ENCODE measurements around the gene AGAP1.

The AGAP1 gene

DNA sequence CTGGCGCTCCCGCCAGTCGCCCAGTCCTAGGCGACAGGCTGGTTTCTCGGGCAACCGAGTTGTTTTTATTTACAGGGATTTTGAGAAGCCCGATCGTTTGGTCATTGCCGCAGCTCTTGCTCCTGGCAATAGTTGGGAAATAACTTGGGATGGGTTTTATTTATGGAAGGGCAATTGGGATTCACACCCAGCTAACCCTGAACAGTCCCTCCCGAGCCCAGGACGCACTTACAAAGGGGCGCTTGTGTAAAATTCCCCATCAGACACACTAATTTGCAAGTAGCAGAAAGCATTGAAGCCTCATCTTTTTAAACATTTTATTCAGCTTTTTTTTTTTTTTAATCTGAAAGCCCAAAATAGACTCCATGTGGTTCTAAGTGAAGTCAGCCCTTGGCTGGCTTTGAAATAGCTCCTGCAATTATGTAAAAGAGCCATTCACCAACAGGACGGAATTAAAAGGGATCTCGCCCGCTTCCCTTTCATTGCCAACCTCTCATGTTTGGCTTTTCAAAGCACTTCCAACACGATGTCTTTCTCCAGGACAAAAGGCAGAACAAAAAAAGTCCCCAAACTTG lies 677.9 kb downstream of the AGAP1 start:
- no peak for DNase-seq

DNA sequence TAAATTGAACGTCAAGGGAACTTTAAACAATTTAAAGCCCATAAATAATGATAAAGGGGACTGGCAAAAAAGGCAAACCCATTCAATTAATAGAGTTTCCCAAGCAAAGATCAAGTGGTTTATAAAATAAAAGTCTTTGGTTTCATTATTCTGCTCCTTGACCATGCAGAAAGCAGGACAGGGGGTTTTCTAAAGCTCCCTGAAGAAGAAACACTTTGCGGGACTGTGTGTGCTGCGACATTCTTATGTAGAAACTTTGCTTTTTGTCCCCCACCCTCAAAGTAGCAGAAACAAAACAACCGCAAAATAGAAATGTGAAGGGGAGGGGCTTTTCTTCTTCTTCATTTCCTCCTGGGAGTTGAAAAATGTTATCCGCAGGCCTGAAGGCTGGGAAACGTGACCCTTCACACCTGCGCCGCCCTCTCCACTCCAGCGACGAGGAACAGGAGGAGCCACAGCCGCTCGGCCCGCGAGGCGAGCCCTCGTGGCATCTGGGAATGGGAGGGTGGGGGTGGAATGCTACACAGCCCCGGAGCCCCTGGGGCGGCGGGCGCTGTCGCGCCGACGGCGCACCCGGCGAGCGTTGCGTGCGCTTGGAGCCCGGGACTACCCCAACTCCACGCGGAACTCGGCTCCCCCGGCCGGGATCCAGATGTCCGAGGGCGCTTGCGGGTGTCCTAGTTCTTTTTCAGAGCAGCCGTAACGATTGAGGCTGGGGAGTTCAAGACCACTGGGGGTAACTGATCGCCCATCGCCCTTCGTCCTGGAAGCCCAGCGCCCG lies 678.6 kb downstream of the AGAP1 start:
- DNase-seq, result no peak

DNA sequence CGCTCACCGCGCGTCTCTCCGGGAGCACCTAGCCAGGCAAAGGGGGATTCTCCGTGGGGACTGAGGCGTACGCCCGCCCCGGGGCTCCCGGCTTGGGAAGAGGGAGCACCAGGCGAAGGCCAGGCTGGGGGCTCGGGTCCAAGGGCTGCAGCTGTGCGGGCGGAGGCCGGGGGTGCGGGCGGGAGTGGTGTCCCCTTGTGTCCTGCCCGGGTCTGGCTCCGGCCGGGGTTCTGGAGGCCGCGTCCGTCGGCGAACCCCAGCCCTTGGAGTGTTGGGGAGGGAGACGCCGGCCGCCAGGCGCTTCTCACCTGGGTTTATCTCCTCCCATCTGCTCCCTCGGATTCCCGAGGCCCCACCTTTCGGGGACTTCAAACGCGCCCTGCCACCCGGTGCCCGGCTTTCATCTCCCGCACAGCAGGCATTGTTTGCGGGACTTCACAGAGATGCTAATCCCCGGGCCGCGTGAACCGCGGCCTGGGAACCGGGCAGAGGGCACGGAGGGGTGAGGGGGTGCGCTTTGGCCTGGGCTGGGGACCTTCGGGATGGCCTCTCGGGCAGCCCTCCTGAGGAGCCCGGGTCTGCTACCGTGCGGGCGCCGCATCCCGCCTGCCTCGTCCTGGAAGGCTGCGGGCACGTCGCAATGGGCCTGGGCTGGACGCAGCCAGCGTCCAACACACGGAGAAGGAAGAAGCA lies 679.3 kb downstream of the AGAP1 start:
- DNase-seq, result no peak

DNA sequence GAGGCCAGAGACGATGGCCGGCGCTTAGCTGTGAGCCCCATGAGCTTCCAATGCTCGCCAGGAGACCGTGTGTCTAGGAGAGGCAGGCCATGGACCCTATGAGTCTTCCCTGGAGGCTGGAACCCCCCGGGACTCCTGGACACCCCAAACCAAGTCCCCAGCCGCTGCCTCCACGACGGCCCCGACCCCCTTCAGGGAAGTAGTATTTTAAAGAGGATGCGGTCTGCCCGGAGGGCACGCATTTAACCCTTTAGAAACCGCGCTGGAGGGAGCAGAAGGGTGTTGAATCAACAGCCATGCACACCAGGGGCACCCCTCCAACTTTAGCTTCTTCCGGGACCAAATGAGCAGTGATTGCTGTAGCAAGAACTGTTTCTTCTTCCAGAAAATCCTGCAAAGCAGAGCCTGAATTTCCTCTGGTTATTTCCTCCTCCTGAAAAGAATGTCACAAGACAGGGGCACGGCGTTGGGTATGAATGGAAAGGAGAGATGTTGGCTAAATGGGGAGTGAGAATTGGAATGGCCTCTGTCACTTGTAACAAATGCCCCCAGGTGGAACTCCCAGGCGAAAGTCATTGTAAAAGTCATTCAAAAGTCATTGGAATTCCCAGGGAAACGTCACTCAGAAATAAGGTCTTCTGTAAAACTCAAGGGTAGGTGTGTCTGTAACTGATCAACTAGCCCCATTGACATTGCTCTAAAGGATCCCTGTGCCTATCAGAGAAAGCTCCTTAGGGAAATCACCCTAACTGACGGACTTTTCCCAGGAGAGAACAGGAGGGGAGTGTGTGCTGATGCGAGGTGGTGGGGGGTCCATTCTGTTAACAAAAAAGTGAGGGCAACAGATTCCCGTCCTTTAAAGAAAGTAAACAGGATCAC lies 680.1 kb downstream of the AGAP1 start:
- no peak for DNase-seq

DNA sequence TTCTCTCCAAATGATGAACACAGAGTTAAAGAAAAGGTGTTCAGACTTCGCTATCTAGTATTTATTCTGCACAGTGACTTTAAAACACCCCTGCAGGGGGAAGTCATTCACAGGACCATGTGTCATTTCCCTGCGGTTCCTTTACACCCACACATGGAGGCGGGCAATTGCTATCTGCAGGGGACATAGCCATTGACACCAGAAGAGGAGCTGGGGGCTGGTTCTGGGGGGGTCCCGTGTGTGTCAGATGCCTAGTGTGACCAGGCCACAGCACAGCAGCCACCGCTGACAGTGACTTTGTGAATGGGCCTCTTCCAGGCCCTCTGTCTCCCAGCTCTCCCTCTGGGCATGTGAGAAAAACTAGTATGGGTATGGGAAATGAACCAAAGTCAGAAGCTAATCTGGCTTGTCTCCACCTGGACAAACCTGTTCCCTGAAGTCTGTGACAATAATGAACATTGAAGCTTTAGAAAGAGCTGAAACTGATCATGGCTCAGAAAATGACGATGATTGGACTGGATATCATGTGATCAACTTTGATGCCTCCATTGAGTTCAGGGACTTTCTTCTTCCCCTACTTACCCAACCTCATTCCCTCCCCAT lies 681.8 kb downstream of the AGAP1 start:
- no peak for DNase-seq

DNA sequence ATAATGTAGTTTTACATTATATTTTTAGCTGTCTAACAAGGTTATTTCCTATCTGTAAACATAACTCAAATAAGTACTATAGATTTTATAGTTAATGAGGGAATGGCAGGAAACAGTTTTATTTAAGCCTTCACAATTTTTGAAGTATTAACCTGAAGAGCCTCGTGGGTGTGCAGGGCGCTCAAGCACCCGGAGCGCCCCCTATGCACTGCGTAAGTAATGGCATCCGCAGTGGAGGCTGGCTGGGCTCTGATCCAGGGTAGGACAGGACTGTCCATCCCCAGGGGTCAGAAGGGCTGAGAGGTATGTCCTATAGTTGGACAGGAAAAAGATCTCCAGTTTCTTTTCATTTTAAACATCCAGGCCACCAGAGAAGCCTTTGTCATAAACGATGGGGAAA lies 682.6 kb downstream of the AGAP1 start:
- peak in 1 of 2 experiments; percentile 6 for DNase-seq

DNA sequence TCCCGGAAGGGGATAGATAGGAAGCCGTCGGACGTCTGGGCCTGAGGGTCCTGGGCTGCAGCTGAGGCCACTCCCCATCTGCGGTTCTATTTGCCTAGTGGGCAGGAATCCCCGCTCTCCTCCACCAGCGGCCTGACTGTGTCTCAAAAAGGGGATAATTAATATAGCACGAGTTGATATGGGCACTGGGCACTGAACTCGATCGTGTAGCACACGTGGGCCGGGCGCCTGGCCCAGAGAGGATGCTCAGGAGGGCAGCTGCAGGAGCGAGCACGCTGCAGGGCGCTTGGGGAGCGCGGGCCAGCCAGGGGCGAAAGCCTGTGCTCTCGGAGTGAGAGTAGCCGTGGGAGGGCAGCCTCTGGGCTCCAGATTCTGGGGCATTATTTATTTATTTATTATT lies 683.1 kb downstream of the AGAP1 start:
- no peak for DNase-seq

DNA sequence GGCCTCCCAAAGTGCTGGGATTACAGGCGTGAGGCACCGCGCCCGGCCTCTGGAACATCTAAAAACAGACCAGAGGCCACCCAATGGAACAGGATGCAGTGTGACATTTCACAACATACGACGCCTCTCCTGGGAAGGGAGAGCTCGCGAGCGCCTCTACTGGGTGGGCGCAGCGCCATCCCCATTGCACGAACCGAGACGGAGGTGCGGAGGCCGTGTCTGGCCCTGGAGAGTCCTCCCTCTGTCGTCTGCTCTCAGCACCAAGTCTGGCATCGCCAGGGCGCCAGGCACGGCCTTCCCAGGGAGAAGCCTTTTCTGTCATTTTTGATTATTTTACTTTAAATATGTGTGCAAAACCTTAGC lies 683.7 kb downstream of the AGAP1 start:
- no peak for DNase-seq

DNA sequence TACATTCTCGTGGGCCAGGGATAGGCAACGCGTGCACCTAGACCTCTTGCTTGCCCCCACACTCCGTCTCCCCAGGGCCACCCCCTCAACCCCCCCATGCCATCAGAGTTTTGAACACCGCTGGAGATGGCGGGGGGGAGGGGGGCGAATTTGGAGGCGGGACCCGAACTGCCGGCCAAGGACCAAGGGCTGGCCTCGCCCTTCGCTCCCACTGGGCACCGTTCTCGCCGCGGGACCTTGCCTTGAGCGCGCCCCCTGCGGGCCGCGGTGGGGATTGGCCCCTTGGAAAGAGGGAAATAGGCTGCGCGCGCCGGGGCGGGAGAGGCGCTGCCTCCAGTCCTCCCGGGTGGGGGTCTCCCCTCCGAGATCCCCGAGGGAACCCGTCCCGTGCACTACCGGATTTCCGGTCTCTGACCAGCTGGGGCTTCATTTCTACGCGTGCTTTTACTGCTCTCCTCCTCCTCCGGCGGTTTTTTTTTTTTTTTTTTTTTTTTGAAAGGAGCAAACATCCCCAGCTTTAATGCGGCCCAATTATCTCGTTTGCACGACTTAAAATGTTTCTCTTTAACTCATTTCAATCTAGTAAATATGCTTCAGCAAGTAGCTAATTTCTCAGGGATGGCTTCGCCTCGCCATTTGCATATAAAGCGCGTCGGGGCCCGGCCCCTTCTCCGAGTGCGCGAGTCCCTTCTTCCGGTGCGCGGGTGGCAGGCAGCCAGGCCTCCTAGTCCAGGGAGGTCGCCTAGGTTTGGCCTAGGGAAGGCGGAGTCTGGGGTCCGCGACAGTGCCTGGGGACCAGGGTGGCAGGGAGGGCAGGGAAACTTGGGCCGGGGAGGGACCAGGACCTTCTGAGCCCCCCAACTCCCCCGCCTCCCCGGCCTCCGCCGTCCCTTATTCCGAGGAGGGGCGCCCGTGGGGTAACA lies 684.4 kb downstream of the AGAP1 start:
- DNase-seq, result no peak

DNA sequence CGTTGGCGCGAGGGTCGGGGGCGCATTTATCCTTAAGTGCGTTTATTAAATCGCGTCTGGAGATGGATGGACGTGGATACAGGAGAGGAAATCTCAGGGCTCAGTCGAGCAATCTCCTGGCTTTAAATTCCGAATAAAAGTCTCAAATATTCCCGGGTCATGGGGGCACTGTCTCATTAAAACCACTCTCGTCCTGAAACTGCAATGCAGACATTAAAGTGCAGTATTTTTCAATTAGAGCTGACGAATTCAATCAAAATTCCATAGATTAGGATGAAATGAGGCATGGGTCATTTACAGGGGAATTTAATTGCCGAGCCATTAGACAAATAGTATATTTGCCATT lies 685.0 kb downstream of the AGAP1 start:
- DNase-seq, result no peak

DNA sequence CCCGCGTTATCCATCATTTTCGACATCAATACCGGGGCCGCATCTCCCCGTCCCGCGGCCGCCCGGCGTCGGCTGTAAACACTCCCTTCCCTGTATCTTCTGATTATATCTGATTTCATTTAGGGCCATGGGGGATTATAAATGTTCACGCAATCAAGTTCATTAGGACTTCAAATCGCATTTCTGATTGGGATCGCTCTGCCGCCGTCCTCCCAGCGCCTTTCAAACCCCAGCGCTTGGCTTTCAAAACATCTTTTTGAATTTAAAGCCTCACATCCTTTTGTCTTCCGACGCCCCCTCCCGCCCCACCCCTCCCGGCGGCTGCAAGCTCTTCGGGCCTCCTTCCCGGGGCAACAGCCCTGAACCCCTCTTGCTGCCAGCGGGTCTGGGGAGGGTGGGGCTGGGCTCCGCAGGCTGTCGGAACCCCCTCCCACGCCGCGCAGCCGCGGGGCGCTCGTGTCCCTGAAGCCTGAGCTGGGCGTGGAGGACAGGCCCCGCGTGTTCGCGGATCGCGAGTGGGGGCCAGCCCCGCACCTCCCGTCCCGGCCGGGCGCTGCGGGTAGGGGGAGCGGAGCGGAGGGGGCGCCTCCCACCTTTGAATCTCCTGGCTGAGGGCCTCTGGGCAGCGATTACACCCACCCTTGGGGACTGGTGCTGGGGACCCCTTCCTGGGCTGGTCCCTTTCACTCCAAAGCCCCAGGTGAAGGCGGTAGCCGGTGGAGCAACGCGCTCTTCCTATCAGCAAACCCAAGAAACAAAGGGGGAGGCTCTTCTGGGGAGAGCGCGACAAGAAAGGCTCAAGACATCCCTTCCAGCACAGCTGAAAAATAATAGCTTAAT lies 685.6 kb downstream of the AGAP1 start:
- DNase-seq, result no peak

DNA sequence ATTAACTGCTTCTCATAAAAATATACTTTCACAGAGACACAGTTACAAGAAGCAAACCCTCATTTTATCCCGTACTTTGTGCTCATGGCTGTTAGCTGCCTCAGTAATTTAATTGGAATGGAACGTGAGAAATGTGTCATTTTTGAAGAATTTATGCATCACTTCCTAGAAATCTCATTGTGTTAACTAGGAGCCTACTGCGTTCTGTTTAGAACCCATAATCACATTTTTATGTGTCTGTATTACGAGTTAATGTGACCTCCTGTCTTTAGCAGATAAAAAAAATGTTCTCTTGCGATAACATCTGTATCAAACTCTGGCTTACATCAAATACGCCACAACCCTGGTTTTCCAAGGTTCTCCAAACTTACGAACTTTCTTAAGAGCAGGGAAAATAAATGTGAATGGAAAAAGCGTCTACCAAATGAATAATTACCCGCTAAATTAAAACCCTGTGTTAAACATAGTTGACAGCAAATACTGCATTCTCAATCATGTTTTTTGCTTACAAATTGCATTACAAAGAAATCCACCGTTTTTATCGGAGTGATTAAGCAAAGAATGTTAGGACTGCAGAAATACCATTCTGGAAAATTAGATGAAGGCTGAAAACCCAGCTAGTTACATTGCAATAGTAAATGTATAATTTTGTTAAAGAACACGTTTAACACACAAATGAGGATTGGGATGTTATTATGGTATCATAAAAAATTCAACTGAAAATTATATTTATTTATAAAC lies 686.4 kb downstream of the AGAP1 start:
- no peak for DNase-seq

DNA sequence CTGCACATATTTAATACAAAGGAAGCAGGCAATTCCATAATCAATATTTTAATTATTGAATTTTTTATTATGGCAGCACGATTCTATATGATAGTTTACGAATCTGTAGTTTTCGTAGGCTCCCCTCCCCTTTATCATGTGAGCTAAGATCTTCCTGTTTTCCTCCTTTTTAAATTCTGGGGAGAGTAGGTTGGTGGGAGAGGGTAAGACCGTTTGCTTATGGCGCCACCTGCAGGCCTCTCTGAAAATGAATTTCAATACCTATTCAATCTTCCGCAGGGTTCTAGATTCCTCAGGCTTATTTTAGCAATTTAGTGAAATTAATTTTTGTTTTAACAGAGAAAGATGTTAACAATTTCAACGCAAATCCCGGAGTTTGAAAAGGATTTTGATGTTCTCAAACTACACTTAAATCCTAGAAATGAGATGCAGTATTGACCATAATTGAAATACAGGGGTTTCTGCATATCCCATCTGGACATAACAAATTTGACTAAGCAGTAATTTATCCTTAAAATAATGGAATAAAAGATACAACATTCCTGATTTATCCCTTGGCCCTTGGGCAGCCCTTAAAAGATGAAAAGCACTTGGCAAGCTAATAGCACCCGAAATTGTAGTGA lies 687.1 kb downstream of the AGAP1 start:
- peak; percentile 43 to 51 for DNase-seq
